Measurements from ENCODE around the gene RFX2. TPM values are rescaled to one million over a fixed set of nuclear protein-coding genes. Genes with fewer than 3 reads are reported as not detected.

RFX2 gene
- total RNA-seq, 1 donor from 2014 or later, result 6.2 TPM

GRCh38 chr19:6000228-6000847 lies 110.0 kb downstream of the RFX2 start:
- H3K27me3 Mint-ChIP-seq (ENCODE audit: insufficient read depth, low read depth), result peaks cover 6% of the 10 kb centered on the region
- H3K9me3 Mint-ChIP-seq, result peaks cover 3% of the 10 kb centered on the region
- Histone ChIP-seq H3K4me2 (no peak overlapping the region), H3K4me3 (no peak overlapping the region), H3K36me3 (no peaks in the 10 kb centered on the region), H3K9me3 (ENCODE audit: low read depth) (no peaks in the 10 kb centered on the region), H4K20me1 (ENCODE audit: low read depth) (no peaks in the 10 kb centered on the region), H3K9ac (no peak overlapping the region), H2AFZ (replicated peaks) (no peak overlapping the region), H3K79me2 (ENCODE audit: low read depth) (no peaks in the 10 kb centered on the region), H3K27ac (no peak overlapping the region), H3K27me3 (no peaks in the 10 kb centered on the region), H3K4me1 (no peaks in the 10 kb centered on the region), H3F3A (ENCODE audit: low read depth) (no peaks in the 10 kb centered on the region)
- no peak for TF ChIP-seq CTCF (IDR thresholded peaks at IDR 0.05)
- no peak for TF ChIP-seq EZH2 (IDR thresholded peaks at IDR 0.05)
- TF ChIP-seq EZH2phosphoT487 (IDR thresholded peaks at IDR 0.05), result no peak
- H3K36me3 Mint-ChIP-seq, result peaks cover 29% of the 10 kb centered on the region
- no peak overlapping the region for H3K27ac Mint-ChIP-seq
- DNase-seq (ENCODE audit: low spot score), result no peak
- H3K4me3 Mint-ChIP-seq, result no peak overlapping the region
- no peaks in the 10 kb centered on the region for H3K4me1 Mint-ChIP-seq

- H3K36me3 ChIP-seq, result no peaks in the 10 kb centered on the region
- Mint-ChIP-seq H3K27me3 (ENCODE audit: insufficient read depth, low read depth) (peaks cover 6% of the 10 kb centered on the region), H3K36me3 (peaks cover 27% of the 10 kb centered on the region), H3K4me3 (no peak overlapping the region), H3K9me3 (peaks cover 3% of the 10 kb centered on the region), H3K27ac (no peak overlapping the region), H3K4me1 (no peaks in the 10 kb centered on the region)
- H3K4me2 ChIP-seq, result no peak overlapping the region
- TF ChIP-seq EZH2phosphoT487 (IDR thresholded peaks at IDR 0.05) (no peak), CTCF (IDR thresholded peaks at IDR 0.05) (no peak), EZH2 (IDR thresholded peaks at IDR 0.05) (no peak)
- no peaks in the 10 kb centered on the region for H3K9me3 ChIP-seq (ENCODE audit: low read depth)
- H3F3A ChIP-seq (ENCODE audit: low read depth), result no peaks in the 10 kb centered on the region
- H3K79me2 ChIP-seq (ENCODE audit: low read depth), result no peaks in the 10 kb centered on the region
- no peak overlapping the region for H3K27ac ChIP-seq
- no peak for DNase-seq (ENCODE audit: low spot score)
- H3K4me1 ChIP-seq, result no peaks in the 10 kb centered on the region
- H3K4me3 ChIP-seq, result no peak overlapping the region
- H3K27me3 ChIP-seq, result no peaks in the 10 kb centered on the region
- H4K20me1 ChIP-seq (ENCODE audit: low read depth), result no peaks in the 10 kb centered on the region
- no peak overlapping the region for H3K9ac ChIP-seq
- no peak overlapping the region for H2AFZ ChIP-seq (replicated peaks)
These were observed 110.6 kb downstream of the RFX2 start for GRCh38 chr19:5999693-6000092.

- TF ChIP-seq CTCF (IDR thresholded peaks at IDR 0.05) (peak; percentile 53), EZH2 (IDR thresholded peaks at IDR 0.05) (no peak)
- Mint-ChIP-seq H3K27ac (no peak overlapping the region), H3K9me3 (peaks cover 3% of the 10 kb centered on the region), H3K4me3 (no peak overlapping the region), H3K27me3 (ENCODE audit: insufficient read depth, low read depth) (peaks cover 6% of the 10 kb centered on the region), H3K4me1 (peaks cover 11% of the 10 kb centered on the region), H3K36me3 (peaks cover 26% of the 10 kb centered on the region)
- no peak overlapping the region for H3K4me3 ChIP-seq
- no peak overlapping the region for H3K9ac ChIP-seq
- no peaks in the 10 kb centered on the region for H3K36me3 ChIP-seq
- no peaks in the 10 kb centered on the region for H3K4me1 ChIP-seq
- no peak overlapping the region for H3K4me2 ChIP-seq
- no peaks in the 10 kb centered on the region for H4K20me1 ChIP-seq (ENCODE audit: low read depth)
- no peaks in the 10 kb centered on the region for H3F3A ChIP-seq (ENCODE audit: low read depth)
- no peaks in the 10 kb centered on the region for H3K79me2 ChIP-seq (ENCODE audit: low read depth)
- H3K27me3 ChIP-seq, result no peaks in the 10 kb centered on the region
- H3K27ac ChIP-seq, result no peak overlapping the region
- H3K9me3 ChIP-seq (ENCODE audit: low read depth), result no peaks in the 10 kb centered on the region
- peak; percentile 53 for DNase-seq (ENCODE audit: low spot score)
- H2AFZ ChIP-seq (replicated peaks), result no peak overlapping the region
These were observed 112.9 kb downstream of the RFX2 start for GRCh38 chr19:5997371-5997770.
